Umbilical cord (tissue), 2 donors: ENCODE measurements around the gene BLMH. TPM values are rescaled to one million over a fixed set of nuclear protein-coding genes. Genes with fewer than 3 reads are reported as not detected.
"Not testable (repeated sequence)": the region's sequence is repeated elsewhere in the genome, so short reads cannot be mapped to it uniquely, and the experiment has no call there.

Experiments used
- DNase-seq: peaks from one replicate; pipeline ENCODE4 v3.0.0-alpha.2; 2015; ENCODE audit warnings: low spot score
- total RNA-seq: library from RNA; depleted of rRNA; stranded (reverse); fragments of >200 nt; gene quantifications from one replicate; pipeline ENCODE4 v1.2.3, GENCODE V29; 2014; ENCODE audit warnings: low replicate concordance; ENCODE audit not compliant: insufficient read depth

Gene BLMH
- total RNA-seq, 1 donor from 2014 or later, result 56.6 TPM

DNA sequence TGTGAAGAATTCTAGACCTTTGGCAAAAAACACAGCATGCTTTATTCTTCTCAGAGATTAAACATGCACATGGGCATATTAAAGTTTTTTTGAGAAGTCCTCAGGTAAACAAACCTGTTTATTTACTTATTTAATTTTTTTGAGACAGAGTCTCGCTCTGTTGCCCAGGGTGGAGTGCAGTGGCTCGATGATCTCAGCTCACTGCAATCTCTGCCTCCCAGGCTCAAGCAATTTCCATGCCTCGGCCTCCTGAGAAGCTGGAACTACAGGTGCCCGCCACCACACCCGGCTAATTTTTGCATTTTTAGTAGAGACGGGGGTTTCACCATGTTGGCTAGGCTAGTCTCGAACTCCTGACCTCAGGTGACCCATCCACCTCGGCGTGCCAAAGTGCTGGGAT, 91.1 kb downstream of the BLMH start:
- not testable (repeated sequence) for DNase-seq

DNA sequence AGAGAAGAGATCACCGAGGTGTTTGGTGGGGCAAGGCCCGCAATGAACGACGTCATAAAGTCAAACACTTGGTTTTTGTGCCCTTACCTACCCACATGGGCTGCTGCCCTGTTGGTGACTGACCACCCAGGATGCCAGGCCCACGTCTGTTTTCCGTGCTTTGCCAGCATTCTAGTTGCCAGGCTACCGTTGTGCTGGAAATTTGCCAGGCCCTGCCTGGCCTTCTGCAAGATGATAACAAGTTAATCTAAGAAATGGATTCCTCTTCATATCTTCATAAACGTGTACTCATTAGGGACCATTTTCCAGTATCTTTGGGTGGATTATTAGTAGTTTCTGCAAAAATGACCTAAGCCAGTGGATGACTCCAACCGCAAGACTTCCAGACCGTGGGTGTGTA, 91.6 kb downstream of the BLMH start:
- no peak for DNase-seq

DNA sequence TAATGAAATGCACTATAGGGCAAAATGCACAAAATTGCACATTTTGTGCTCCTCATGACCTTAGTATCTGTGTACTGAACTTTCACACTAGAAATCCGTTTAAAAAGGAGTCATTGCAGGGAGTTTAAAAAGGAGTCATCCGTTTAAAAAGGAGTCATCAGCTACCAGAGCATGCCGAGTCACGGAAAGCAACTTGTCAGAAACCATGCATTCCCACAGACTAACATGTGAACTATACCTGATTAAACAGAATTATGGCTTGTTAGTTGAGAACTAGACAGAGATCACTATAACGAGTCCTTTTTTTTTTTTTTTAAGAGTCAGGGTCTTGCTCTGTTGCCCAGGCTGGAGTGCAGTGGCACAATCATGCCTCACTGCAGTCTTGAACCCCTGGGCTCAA, 92.1 kb downstream of the BLMH start:
- DNase-seq, result no peak

Other genes starting within 250 kb of the BLMH start
- gene NSRP1, start 175.1 kb downstream of the BLMH start, total RNA-seq, result 30.3 TPM
- gene SLC6A4, start 56.2 kb downstream of the BLMH start, total RNA-seq, result 1.2 TPM
- gene TMIGD1, start 42.1 kb upstream of the BLMH start, total RNA-seq, result not detected
- 121 TPM for gene CPD, start 87.0 kb upstream of the BLMH start, total RNA-seq
- gene GOSR1, start 185.5 kb upstream of the BLMH start, total RNA-seq, result 19.0 TPM